Hindlimb muscle (tissue), 1 donor: ENCODE data around the gene SAMD10. TPM values are rescaled to one million over a fixed set of nuclear protein-coding genes. Genes with fewer than 3 reads are reported as not detected.
"Not testable (repeated sequence)": the region's sequence is repeated elsewhere in the genome, so short reads cannot be mapped to it uniquely, and the experiment has no call there.

Experiments used
- DNase-seq: peaks from one replicate; pipeline ENCODE4 v3.0.0-alpha.2; 2013
- polyA plus RNA-seq: library from polyadenylated mRNA; unstranded; fragments of 120-200 nt; gene quantifications from one replicate; pipeline ENCODE4 v1.2.1, GENCODE V29; 2013; ENCODE audit not compliant: insufficient read length

Gene SAMD10
- polyA plus RNA-seq, 1 donor = 4.4 TPM

DNA sequence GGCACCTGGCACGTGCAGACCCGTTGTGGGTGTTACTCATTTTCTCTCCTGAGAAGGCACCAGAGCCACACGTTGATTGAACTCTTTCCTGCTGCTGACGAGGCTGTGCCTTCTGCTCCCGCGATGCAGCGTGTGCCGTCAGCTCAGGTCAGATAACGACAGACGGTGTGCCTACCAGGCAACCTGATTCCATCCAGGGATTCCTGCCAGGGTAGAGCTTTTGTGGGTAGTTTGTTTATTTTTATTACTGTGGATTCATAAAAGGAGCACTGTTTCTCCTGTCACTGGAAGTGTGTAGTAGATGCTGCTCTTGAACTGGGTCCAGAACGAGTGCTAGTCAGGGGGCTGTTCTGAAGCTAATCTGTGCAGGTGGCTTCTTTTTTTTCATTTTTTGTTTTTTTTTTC is 22.2 kb upstream of the SAMD10 start:
- no peak for DNase-seq

DNA sequence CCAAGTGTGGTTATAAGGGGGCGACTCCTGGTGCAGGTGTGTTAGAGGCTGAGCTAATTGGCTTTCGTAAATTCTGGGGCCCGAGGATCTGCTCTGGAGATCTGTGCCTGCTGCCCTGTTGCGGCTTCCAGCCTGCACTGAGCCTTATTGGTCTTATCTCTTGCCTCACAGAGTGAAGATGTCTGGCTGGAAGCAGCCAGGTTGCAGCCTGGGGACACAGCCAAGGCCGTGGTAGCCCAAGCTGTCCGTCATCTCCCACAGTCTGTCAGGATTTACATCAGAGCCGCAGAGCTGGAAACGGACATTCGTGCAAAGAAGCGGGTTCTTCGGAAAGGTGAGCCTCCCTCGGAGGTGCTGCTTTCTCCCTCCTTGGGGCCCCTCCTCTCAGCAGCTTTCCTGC is 21.5 kb upstream of the SAMD10 start:
- no peak for DNase-seq

DNA sequence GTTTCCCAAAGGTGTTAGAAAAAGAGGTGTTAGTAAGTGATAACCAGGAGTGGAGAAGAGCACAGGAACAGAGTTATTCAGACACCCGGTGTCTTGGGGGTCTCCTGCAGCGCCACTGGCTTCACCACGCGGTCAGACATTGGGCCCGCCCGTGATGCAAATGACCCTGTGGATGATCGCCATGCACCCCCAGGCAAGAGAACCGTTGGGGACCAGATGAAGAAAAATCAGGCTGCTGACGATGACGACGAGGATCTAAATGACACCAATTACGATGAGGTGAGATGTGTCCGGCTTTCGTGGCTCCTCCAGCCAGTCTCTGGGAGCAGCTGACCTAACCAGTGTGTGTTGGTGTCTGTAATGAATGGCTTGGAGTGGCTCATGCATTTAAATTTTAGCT is 3.5 kb upstream of the SAMD10 start:
- DNase-seq = no peak

DNA sequence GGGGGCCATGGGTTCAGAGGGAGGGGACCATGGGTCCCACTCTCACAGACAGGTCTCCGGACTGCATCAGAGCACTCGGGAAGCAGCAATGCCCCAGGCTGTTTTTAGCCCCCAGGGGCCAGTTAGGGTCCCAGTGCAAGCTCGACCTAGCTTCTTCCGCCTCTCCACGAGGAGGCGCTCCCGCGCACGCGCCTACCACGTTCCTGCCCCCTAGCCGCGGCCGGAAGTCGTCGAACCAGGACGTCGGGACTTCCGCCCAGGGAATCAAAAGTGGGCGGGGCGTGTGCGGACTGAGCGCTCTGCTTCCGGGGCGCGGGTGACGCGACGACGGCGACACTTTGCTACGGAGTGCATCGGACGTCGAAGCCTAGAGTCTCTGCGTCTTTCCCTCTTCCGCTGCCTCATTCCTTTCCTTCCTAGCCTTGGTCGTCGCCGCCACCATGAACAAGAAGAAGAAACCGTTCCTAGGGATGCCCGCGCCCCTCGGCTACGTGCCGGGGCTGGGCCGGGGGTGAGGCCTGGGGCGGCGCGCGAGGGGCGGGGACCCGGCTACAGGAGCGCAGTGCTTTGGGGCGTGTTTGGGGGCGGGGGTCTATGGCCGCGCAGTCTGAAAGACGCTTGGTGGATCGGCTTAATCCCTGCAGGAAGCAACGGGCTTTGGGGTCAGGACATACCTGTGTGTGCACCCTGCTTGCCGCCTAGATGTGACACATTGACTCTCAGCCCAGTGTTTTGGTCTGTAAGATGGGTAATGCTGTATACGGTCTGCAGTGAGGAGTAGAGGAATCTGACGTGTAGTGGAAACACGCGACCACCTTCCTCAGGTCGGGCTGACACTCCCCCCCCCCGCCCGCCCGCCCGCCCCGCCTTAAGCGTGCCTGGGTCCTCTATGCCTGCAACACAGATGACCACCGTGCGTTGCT is 1.6 kb upstream of the SAMD10 start, which contains the start of gene PRPF6:
Gene PRPF6 (plus strand): TSS at position 327 of the 923 bp plus-strand sequence. CDS start 114 bp downstream, at position 441.
- DNase-seq = peak; percentile 96

DNA sequence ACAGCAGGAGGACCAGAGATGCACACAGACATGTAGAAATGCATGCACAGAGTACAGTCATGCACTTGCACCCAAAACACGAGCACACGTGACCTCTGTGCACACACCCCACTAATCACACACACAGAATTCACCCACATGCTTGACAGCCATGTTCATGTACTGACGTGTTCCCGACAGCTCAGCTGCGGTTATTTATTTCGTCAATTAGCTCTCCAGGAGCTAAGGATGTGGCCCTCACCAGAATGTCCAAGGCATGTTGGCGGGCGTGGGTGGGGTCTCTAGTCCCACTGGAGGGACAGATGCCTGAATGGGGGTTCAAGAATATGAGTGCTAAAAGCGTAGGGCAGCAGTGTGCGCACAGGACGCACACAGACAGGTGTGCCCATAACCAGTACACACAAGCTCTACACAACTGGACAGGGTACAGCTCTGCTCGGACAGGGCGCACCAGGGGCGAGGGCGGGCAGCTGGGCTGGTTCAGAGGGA is 919 bp upstream of the SAMD10 start:
- no peak for DNase-seq

DNA sequence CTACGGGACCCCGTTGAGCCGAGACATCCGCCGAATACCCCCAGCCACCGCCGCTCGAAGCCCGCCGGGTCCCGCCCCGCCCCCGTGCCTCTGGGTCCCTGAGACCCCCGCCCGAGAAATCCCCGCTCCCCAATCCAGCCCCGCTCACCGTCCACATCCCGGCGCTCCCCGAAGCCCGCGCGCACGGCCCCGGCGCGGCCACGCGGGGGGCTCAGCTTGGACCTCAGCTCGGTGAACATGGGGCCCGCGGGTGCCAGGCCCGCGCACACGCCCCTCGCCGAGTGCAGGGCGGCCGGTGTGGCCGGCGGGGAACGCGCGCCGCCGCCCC is 249 bp downstream of the SAMD10 start:
- DNase-seq = no peak

DNA sequence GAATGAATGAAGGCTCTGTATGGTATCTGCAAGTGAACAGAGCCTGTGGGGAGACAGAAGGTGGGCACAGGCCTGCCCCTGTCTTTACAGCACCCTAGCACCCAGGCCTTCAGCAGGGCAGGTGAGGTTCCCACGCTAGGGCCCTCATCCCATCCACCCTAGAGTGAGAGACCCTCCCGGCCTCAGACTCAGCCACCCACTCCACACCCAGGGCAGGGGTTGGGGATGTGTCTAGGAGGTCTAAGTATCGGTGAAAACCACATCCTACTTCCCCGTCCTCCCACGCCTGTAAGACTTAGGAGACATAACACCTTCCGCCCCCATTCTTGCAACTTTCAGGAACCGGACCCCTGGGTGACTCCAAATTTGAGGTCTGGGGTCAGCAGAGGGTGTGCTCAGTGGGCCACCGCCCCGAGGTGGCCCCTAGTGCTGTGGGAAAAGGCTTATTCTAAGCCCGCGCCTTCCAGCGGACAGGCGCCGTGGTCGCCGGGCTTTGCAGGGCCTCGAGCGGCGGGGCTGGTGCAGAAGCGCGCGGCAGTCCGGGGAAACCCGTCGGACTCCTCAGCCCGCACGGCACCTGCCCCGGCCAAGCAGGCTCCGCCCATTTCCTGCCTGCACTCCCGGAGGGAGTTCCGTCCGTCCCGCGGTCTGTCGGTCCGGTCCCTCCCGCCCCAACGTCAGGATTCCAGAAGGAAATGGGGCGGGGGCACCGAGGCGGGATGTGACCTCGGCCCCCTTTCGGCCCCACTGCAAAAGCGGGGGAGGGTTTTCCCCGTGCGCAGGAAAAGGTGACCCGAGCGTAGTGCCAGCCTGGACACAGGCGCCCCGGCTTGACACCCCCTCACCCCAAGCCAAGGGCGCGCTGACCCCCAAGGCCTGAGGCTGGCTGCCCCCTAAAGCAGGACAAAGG is 868 bp downstream of the SAMD10 start:
- DNase-seq = no peak

DNA sequence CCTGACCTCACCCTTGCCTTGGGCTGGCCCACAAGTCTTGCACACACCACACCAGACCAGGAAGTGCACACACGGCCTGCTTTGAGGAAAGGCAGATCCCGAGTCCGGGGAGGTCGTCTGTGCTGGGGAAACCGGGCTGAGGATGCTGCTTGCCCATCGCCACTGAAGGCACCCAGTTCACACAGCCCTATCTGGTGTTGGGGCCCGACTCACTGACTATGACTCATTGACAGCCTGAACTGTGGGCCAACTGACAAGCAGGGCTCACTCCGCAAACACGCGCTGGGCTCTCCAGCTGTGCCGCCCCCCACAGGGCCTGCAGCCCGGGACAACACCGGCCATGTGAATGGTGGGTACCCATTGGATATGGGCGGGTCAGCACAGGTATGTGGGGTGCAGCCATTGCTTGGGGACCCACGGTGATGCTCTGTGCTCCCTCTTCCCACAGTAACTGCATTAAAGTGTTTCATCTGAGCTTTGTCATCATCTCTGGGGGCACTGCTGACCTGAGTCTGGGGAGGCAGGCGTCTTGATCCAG is 1.6 kb downstream of the SAMD10 start:
- no peak for DNase-seq

DNA sequence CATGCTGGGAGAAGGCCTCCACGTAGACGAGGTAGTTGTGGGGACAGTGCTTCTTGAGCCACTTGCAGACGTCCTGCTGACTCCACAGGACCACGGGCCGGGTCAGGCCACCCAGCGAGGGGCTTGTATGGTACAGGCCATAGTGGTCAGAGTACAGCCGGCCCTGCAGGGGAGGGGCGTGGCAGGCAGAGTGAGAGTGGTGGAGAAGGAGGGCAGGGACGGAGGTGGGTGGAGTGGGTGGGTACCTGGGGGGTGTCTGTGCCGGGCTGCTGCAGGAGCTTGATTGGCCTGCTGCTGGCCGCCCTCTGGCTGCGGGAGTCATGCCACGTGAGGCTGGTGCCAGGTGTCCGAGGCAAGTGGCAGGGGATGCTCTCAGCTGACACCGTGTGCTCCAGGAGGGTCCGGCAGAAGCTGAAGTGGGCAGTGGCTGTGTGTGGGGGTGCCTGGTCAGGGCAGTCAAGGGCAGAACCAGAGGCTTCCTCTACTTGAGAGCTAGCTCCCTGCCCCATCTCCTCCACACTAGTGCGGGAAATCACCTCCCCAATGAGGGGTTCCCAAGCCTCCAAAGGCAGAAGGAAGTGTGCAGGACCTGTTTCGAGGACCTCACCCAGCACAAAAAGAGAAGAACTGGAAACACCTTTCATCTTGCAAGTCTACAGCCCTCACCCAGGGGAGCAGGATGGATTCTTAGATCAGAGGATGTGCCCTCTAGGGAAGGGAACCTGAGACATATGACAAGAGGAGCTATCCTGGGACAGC is 2.3 kb downstream of the SAMD10 start:
- no peak for DNase-seq

DNA sequence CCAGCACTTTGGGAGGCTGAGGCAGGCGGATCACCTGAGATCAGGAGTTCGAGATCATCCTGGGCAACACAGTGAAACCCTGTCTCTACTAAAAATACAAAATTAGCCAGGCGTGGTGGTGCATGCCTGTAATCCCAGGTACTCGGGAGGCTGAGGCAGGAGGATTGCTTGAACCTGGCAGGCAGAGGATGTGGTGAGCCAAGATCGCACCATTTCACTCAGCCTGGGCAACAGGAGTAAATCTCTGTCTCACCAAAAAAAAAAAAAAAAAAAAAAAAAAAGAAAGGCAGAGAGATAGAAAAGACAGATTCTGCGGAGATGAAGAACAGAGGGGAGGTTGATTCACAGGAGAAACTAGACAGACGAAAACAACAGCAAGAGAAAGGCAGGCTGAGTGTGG is 2.9 kb downstream of the SAMD10 start:
- DNase-seq = not testable (repeated sequence)

DNA sequence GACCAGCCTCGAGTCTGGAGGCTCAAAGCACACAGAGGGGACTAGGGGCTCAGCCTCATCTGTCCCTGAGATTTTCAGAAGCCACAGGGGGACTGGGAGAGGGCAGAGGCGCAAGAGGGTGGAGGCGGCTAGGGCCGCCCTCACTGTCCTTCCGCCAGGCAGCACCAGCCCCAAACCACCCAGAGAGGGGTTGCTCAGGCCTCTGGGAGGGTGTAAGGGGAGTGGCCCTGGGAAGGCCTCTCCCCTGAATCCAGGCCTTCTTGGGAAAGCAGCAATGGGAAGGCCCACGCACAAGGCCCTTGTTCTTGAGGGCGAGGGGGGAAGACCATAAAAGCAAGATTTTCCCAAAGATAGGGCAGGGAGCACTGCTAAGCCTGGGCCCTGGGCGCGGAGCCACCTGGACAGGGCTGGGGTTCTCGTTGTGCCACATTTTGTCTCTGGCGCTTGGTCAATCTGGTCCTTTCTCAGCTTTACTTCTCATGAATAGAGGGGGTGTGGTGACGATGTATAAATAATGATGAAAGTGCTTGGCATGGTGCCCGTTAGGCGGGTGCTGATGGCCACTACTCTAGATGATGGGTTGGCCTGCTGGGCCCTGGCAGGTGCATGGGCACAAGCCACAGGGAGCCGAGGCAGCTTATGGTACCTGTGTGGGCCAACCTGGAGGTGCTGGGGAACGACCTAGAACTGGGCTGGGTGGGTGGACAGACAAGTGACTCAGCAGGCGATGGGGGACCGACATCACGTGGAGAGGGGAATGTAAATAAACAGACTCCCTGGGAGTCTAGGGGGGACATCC is 4.8 kb downstream of the SAMD10 start:
- no peak for DNase-seq

DNA sequence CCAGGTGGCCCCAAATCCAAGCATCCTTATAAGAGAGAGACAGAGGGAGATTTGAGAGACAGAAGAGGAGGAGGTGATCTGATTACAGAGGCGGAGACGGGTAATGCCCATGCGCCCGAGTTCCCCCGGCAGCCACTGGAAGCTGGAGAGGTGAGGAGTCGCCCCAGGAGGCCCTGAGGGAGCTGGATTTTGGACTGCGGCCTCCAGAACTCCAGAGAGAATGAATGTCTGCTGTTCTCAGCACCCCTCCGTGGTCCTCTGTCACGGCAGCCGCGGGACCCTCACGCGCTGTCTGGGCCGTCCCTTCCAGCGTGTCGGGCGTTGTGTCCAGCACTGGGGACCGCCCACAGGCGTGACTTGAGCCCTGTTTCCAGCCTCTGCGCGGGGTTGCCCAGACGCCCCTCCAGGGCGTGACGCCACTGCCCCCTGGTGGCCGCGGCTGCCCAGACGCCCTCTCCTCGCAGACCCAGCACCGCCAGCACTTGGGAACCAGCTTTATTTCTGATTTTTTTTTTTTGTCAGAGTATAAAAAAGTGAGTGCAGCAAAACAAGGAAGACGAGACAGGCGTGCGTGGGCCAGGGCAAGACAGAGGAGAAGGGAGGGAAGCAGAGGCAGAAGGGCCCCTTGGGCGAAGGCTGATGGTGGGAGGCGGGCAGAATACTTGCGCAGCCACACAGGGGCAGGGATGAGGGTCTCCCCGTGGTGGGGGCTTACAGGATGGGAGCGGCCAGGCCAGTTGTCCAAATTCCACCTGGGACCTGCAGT is 5.6 kb downstream of the SAMD10 start:
- DNase-seq = peak; percentile 92

DNA sequence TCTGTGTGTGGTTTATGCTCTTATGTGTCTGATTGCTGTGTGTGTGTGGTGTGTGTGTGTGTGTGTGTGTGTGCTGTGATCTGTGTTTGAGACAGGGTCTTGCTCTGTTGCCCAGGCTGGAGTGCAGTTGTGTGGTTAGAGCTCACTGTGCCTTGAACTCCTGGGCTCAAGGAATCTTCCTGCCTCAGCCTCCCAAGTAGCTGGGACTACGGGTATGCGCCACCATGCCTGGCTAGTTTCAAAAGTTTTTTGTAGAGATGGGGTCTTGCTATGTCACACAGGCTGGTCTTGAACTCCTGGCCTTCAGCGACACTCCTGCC is 6.3 kb downstream of the SAMD10 start:
- no peak for DNase-seq

DNA sequence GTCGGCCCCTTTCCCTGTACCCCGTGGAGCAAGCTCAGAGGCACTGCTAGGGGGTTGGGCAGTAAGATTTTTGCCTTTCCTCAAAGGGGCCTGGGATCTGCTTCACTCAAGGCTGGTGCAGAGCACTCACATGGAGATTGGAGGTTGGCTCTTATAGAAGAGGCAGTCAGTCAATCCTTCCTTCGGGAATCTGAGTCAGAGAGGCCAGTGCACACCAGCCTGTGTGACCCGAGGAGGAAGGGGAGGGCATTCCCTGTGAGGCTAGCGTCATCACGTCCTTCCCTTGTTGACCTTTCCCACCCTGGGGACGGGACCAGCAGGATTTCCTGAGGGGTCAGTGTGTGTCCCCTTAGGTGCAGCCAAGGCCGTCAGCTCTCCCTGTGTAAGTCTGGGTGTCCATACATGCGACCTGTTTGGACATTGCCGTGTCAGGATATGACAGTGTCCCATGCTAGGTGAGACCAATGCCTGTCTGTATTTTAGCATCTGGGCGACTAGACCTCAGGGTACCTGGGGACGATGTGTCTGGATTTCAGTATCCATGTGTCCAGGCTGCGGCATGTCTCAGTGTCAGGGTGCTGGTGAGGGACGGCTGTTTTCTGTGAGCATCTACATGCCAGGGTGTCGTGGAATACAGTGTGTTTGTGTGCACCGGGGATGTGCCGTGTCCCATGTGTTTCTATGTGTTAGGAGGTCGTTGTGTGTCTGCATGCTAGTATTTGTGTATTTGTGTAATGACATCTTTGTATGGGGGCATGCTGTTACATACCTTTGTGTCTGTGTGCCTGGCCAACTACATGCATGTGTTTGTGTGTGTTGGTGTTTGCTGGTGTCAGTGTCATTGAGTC is 6.9 kb downstream of the SAMD10 start:
- DNase-seq = no peak

DNA sequence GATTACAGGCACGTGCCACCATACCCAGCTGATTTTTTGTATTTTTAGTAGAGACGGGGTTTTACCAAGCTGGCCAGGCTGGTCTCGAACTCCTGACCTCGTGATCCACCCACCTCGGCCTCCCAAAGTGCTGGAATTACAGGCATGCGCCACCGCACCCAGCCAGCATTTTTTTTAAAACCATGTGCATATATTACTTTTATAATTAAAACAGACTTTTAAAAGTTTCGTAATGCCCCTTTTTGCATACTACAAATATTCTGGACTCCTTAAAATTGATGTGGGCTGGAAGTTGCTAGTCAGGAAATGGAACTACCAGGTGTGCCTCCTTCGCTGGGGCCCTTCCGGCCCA is 7.5 kb downstream of the SAMD10 start:
- DNase-seq = not testable (repeated sequence)

DNA sequence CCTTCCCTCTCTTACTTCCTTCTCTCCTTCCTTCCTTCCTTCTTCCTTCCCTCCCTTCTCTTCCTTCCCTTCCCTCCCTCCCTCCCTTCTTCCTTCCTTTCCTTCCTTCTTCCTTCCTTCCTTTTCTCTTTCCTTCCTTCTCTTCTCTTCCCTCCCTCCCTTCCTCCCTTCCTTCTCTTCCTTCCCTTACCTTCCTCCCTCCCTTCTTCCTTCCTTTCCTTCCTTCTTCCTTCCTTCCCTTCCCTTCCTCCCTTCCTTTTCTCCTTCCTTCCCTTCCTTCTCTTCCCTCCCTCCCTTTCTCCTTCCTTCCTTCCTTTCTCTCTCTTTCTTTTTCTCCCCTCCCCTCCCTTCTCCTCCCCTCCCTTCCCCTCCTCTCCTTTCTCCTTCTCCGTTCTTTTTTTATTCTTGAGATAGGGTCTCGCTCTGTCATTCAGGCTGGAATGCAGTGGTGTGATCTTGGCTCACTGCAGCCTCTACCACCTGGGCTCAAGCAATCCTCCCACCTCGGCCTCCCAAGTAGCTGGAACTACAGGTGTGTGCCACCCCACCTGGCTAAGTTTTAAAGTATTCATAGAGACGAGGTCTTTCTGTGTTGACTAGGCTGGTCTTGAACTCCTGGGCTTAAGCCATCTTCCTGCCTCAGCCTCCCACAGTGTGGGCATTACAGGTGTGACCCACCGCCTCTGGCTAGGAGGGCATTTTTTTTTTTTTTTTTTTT is 8.6 kb downstream of the SAMD10 start:
- no peak for DNase-seq

DNA sequence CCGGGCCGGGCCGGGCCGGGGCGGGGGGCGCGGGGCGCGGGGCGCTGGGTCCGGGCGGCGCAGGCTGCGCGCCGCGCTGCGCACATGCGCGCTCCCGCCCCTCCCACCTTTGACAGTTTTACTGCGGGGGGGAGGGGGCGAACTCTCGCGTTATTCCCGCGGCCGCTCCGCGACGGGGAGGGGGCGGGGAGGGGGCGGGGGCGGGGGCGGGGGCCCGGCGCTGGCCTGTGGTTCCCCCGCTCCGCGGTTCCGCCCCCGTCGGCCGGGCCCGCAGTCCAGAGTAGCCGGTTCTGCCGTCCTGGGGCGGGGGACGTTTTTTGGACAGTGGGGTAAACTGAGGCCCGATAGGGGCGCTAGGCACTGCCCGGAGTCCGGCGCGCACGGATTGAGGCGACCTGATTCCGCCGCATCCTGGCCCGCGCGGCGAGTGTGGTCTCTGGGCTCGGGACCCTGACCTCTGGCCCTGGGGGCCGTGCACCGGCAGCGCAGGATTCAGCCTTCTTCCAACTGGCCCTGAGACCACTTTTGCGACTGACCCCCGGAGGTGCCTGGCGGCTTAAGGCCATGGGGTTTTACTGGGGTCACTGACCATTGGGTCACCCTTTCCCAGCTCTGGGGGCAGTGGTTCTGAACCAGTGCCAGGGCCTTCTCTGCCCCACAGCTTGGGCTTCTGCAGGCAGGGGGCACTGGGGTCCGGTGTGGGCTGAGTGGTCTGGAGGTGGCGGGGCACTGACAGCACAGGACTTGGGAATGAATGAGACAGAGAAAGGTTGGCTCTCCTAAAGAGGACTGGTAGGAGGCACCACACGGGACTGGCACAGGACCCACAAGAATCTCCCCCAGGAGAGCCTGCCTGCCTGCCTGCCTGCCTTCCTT is 9.4 kb downstream of the SAMD10 start, which contains the start of gene ZNF512B:
Gene ZNF512B (minus strand): TSS at position 93 of the 876 bp plus-strand sequence. CDS start 1,980 bp downstream, outside the sequence.
- DNase-seq = peak; percentile 83
